Left hindlimb (tissue), 1 donor: ENCODE measurements around the gene FKBP3.
"Not testable (repeated sequence)": the region's sequence is repeated elsewhere in the genome, so short reads cannot be mapped to it uniquely, and the experiment has no call there.

Source experiments
- DNase-seq: peaks from one replicate; pipeline ENCODE4 v3.0.0-alpha.2; 2018

FKBP3 gene

GRCh38 chr14:45112896-45113781 lies 21.1 kb downstream of the FKBP3 start:
- no peak for DNase-seq

- no peak for DNase-seq
Observed at GRCh38 chr14:45104561-45104960, 29.7 kb downstream of the FKBP3 start.

GRCh38 chr14:45103806-45104205 lies 30.5 kb downstream of the FKBP3 start:
- no peak for DNase-seq

- DNase-seq = no peak
Observed at GRCh38 chr14:45096218-45096617, 38.1 kb downstream of the FKBP3 start.

GRCh38 chr14:45095143-45095542 lies 39.1 kb downstream of the FKBP3 start:
- DNase-seq = no peak

GRCh38 chr14:45094275-45094674 lies 40.0 kb downstream of the FKBP3 start:
- DNase-seq = no peak

GRCh38 chr14:45091710-45092109 lies 42.6 kb downstream of the FKBP3 start:
- no peak for DNase-seq

- DNase-seq = no peak
Observed at GRCh38 chr14:45089813-45090212, 44.5 kb downstream of the FKBP3 start.

- no peak for DNase-seq
Observed at GRCh38 chr14:45084946-45085346, 49.3 kb downstream of the FKBP3 start.

GRCh38 chr14:45083976-45084722 lies 50.1 kb downstream of the FKBP3 start, which contains the start of gene PRPF39:
Gene PRPF39 (plus strand): TSS chr14:45084116. CDS start chr14:45095240, 11,124 bp downstream.
- DNase-seq = peak; percentile 96

GRCh38 chr14:45083617-45083975 lies 50.7 kb downstream of the FKBP3 start:
- DNase-seq = no peak

GRCh38 chr14:45082420-45082819 lies 51.9 kb downstream of the FKBP3 start:
- DNase-seq = no peak

- DNase-seq = not testable (repeated sequence)
Observed at GRCh38 chr14:45081096-45081495, 53.2 kb downstream of the FKBP3 start.

- not testable (repeated sequence) for DNase-seq
Observed at GRCh38 chr14:45080416-45080968, 53.8 kb downstream of the FKBP3 start.

GRCh38 chr14:45078323-45078722 lies 56.0 kb downstream of the FKBP3 start:
- no peak for DNase-seq

GRCh38 chr14:45073231-45073879 lies 60.9 kb downstream of the FKBP3 start:
- no peak for DNase-seq

GRCh38 chr14:45072126-45072525 lies 62.2 kb downstream of the FKBP3 start:
- DNase-seq = no peak

- DNase-seq = no peak
Observed at GRCh38 chr14:45070215-45070614, 64.1 kb downstream of the FKBP3 start.

- no peak for DNase-seq
Observed at GRCh38 chr14:45068396-45068795, 65.9 kb downstream of the FKBP3 start.

- no peak for DNase-seq
Observed at GRCh38 chr14:45066667-45067066, 67.6 kb downstream of the FKBP3 start.

GRCh38 chr14:45065956-45066355 lies 68.3 kb downstream of the FKBP3 start:
- DNase-seq = no peak
